NCI-H526 (cell line): Measurements from ENCODE around the gene FHIT.

Experiments used
- DNase-seq, 2 experiments: peaks; one replicate each; lab custom pipeline; 2025; lab: John Stamatoyannopoulos, UW

FHIT gene

DNA sequence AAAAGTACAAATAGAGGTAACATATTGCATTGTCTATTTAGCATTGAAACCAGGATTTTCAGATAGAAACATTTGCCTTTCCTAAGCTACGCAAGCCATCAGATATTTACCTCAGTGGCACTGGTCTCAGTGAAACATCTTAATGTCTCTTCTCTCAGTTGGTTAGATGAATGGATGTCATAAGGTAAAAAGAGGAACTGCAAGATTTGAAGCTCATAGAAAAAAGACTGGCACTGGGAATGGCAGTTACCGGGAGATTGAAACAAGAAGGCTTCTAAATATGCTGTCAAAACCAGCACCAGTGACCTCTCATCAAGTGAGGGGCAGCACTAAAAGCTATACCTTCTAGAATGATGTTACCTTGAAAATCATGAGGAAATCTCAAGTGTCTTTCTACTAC, 486.4 kb downstream of the FHIT start:
- no peak for DNase-seq

GRCh38 chr3:60760145-60760544, 491.1 kb downstream of the FHIT start:
- no peak for DNase-seq

GRCh38 chr3:60759439-60759838, 491.8 kb downstream of the FHIT start:
- DNase-seq, result no peak

DNA sequence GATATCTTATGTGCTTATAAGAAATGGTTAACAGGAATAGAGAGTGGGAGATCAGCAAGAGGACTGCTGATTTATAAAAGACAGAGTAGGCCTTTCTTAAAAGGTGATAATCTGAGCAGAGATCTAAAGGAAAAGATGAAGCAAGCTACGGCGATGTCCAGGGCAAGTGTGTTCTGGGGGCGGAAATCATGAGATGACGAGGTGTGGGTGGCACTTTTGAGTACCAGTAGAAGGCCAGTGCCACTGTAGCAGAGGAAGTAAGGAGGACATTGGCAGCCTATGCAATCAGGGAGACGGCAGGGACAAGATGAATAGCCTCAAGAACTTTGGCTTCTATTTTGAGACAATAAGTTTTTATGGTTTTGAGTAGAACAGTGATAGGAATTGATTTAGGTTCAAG, 492.4 kb downstream of the FHIT start:
- no peak for DNase-seq

DNA sequence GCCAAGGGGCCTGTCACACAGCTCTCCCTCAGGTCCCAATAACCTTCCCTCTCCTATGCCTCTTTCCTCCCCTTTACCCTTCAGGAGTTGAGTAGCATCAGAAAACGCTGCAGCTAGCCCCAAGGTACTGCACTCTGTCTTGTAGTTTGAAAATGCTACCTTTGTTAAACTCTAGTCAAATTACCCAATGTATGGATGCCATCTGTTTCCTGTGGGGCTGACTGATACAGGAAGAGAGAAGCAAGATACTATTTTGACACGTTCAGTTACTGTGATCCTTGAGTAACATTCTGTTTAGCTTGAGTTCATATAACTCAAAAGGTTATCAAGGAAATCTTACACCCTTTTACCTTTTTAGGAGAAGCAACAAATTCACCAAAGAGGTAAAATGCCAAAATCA, 493.1 kb downstream of the FHIT start:
- no peak for DNase-seq

- no peak for DNase-seq
These were observed 493.5 kb downstream of the FHIT start for GRCh38 chr3:60757724-60758123.

DNA sequence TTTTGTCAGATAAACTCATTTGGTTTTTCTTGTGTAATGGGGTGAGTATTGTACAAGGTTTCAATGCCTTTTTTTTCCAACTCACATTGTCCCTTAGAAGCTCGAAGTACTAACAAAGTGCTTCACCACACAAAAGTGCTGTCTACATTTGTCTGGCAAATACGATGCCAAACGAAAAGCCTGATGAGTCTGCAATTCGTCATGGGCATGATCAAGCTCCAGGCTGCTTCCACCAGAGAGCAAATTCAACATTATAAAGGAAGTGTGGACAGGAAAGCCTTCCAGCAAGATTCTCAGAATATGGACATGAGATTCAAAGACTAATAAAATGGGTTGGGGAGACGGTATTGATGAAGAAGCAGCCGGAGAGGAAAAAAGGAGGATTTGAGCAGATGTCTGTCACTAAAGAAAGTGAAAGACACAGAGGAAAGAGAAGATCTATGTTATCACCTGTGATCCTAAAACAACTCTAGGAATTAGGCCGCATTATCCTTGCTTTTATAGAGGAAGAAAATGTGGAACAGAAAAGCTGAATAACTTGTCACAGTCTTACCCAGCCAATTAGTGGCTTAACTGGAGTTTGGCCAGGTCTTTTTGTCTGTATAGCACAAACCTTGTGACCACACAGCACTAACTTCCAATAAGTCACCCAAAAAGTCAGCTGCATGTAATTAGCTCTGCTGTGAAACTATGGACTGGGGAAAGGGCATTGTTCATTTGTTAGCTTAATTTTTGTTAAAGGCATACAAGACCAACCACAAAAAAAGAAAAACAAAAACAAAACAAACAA, 494.8 kb downstream of the FHIT start:
- DNase-seq, result peak in 1 of 2 experiments; percentile 7

DNA sequence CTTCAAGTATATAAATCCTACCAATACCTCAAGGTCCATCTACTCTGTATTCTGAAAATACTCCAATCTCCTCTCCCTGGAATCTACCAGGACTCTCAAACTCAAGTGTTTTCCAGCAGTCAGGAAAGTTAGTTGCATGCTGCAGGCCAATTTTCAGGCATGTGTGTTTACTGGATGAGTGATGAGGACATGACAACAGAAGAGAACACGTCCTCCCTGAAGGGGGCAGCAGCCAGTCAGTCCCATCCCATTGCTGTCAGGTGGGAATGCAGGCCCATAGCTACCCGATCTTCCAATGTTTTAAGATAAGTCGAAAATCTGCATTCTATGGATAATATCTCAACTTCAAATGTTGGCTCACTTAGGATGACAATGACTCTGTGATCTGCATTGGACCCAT, 496.2 kb downstream of the FHIT start:
- DNase-seq, result peak in 1 of 2 experiments; percentile 36

DNA sequence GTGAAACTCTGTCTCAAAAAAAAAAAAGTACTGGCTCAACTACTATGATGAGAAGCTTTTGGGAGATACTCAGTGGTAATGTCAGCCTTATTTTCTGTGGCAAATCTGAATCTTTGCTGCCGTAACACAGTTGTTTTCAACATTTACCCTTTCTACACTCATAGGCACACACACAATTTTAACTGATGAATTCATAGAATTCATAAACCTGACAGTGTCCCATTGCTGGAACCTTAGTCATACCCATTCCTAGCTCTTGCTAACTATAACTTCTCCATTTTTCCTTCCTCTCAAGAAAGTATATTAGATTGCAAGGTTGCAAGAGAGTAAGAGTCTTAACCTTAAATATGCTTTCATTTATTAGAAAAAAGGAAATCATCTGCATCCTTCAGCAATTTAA, 496.6 kb downstream of the FHIT start:
- no peak for DNase-seq

DNA sequence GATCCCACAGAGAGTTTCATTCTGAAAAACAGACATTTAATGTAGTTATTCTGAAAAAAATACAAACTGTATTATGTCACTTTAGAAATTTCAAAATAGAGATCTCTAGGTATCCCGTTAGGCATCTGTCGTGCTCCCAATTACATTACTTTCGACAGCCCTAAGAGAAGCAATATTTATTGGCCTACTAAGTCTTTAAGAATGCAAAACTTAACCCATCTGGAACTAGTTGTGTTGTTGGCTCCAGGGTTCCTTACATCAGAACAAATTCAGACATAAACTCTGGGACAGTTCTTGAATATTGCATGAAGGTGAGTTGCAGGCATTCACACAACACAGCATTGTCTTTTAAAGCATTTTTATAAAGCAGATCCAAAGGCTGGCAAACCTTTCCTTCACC, 498.4 kb downstream of the FHIT start:
- no peak for DNase-seq

GRCh38 chr3:60746695-60747416, 504.4 kb downstream of the FHIT start:
- DNase-seq, result no peak

GRCh38 chr3:60746043-60746638, 505.1 kb downstream of the FHIT start:
- no peak for DNase-seq

GRCh38 chr3:60743631-60744164, 507.6 kb downstream of the FHIT start:
- DNase-seq, result peak in 1 of 2 experiments; percentile 15

GRCh38 chr3:60742606-60743145, 508.6 kb downstream of the FHIT start:
- no peak for DNase-seq

DNA sequence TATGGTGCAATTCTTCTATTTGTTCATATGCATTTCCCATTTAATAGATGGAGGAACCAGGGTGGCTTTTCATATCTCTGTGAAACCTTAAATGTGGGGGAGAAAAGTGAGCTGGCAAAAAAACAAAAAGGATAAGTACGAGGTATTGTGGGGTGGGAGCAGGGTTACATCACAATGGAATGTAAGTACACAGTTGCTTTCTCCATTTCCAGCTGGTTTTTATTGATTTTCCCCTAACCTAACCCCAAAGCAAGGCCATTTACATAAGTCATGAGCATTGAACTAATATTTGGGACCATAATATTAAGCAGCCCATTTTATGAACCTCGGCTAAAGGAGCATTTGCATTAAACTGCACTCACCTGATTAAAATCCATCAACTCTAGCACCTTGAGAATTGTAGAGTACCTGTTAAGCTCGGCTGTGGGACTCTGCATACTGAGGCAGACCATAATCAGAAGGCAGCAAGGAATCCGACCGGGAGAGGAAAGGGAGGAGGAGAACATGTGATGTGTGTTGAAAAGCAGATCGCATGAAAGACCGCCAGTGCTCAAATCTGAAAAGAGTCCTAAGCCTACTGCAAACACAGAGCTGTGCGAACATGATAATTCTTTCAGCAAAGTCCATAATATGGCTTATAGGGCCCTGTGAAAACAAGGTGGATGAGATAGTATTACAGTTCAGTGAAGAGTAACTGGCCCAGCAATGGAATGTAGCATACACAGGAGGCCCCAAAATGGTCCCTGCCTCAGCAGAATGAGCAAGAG, 513.4 kb downstream of the FHIT start:
- no peak for DNase-seq

DNA sequence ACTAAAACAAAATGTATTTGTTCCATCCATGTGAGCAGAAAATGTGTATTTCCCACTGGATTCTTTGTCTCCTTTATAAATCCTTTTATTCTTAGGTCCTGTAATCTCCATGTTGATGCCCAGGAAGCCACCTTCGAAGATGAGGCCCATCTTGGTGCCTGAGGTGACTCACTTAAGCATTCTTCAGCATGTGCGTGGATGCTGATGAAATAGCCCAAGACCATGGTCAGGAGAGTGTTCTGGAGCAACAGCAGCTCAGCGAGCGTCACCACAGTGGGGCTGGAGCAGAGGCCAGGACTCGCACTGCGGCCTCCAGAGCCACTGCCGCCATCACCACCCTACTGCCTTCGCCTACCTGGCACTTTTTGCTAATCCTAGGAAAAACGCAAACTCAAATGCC, 520.9 kb downstream of the FHIT start:
- no peak for DNase-seq

DNA sequence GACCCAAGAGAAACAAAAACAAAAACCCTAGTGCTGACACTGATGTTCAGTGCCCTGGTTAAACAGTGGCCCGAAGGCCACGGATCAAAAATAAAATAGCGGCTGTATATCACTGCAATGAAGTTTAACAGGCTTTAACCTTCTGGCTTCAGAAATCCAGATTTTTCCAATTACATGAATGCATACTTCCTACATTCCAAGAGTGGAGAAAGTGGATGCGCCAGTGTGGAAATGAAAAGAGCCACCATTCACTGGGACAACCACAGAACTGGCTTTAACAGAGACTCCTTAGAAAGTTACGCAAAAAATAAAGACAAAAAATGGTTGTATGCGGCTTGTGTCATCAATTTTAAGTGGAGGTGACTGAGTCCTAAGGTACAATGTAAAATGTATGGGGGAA, 522.2 kb downstream of the FHIT start:
- DNase-seq, result no peak

DNA sequence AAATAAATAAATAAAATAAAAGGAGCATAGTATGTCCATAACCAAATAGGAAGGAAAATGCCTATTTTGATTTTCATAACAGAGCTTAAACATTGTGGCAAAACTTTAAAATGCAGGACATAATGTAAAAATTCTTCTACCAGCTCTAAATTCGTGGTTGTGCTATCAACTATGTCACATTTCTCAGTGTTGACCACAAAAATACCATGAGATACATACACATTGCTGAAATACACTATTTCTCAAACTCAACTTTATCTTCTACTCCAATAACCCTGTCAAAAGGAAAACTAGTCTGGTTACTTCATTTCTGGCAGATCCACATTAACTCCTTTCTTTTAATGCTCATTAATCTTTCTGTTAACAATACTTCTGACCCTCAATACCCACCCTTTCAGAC, 523.2 kb downstream of the FHIT start:
- no peak for DNase-seq

GRCh38 chr3:60720736-60721135, 530.5 kb downstream of the FHIT start:
- DNase-seq, result no peak

GRCh38 chr3:60716573-60716972, 534.7 kb downstream of the FHIT start:
- DNase-seq, result no peak

DNA sequence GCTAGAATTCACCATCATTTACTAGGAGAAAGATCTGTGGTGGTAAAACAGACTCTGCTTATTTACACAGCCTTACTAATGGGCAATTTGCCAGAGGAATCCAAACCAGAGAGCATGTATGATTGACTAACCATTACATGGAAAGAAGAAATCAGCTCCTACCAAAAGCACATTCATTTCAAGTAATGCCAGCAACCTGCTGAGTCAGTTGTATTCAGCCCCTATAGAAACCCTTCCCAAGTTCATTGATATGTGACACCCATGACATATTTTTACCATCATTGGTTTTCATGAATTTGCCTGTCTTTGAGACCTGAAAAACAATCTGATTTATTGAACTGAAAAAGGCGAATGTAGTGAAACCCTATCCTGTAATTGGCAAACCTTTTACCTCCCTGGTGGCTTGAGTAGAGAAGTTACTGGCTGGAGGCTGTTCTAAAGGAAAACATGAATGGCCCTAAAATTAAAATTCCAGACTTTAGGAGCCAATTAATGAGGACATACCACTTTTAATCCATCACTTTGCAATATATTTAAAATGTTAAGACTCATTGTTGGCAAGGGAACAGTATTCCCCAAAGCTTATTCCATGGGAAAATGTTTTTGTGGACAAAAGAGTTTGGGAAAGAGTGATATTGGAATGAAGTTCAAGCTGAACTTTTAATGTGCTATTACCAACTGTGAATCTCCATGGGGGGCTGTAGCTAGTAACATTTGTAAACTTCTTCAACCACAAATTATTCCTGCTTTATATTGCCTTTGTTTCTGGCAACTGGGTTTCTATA, 542.9 kb downstream of the FHIT start:
- no peak for DNase-seq
